Measurements from ENCODE around the gene WFS1.

DNA sequence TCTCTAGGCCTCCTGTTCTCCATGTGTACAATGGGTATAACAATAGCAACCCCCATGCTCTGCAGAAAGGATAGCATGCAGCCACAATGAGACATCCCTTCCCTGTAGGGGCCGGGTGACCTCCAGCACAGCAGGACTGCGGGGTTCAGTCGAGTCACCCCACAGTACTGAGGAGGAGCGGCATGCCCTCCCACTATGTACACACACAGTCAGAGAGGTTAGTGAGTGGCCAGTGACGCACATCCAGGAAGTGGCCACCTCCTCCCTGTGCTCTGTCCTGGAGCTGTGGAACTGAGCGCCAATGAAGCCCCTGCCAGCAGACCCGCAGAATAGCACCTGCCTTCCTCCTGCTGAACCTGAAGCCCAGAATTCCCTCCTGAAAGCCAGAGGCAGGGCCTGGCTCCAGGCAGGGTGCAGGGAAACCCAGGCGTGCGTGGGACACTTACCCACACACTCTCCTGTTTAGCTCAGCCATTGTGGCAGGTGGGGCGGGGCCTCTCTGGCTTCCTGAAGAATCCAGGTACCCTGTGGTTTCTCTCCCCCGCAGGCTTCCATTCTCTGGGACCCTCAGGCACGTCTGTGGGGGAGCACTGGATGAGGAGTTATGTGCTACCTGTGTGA is 50.0 kb downstream of the WFS1 start:
- TF ChIP-seq, protein P1, sequence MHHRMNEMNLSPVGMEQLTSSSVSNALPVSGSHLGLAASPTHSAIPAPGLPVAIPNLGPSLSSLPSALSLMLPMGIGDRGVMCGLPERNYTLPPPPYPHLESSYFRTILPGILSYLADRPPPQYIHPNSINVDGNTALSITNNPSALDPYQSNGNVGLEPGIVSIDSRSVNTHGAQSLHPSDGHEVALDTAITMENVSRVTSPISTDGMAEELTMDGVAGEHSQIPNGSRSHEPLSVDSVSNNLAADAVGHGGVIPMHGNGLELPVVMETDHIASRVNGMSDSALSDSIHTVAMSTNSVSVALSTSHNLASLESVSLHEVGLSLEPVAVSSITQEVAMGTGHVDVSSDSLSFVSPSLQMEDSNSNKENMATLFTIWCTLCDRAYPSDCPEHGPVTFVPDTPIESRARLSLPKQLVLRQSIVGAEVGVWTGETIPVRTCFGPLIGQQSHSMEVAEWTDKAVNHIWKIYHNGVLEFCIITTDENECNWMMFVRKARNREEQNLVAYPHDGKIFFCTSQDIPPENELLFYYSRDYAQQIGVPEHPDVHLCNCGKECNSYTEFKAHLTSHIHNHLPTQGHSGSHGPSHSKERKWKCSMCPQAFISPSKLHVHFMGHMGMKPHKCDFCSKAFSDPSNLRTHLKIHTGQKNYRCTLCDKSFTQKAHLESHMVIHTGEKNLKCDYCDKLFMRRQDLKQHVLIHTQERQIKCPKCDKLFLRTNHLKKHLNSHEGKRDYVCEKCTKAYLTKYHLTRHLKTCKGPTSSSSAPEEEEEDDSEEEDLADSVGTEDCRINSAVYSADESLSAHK (CRISPR knock-in tag; IDR thresholded peaks at IDR 0.05; ENCODE audit: borderline replicate concordance) = no peak
- TF ChIP-seq ZNF503 (CRISPR knock-in tag; IDR thresholded peaks at IDR 0.05) (no peak), PAWR (CRISPR knock-in tag; IDR thresholded peaks at IDR 0.05; ENCODE audit: borderline replicate concordance) (no peak), JUND (CRISPR knock-in tag; IDR thresholded peaks at IDR 0.05) (no peak)
- TF ChIP-seq, protein P2, sequence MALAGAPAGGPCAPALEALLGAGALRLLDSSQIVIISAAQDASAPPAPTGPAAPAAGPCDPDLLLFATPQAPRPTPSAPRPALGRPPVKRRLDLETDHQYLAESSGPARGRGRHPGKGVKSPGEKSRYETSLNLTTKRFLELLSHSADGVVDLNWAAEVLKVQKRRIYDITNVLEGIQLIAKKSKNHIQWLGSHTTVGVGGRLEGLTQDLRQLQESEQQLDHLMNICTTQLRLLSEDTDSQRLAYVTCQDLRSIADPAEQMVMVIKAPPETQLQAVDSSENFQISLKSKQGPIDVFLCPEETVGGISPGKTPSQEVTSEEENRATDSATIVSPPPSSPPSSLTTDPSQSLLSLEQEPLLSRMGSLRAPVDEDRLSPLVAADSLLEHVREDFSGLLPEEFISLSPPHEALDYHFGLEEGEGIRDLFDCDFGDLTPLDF (CRISPR knock-in tag; IDR thresholded peaks at IDR 0.05) = no peak
- TF ChIP-seq, protein P3, sequence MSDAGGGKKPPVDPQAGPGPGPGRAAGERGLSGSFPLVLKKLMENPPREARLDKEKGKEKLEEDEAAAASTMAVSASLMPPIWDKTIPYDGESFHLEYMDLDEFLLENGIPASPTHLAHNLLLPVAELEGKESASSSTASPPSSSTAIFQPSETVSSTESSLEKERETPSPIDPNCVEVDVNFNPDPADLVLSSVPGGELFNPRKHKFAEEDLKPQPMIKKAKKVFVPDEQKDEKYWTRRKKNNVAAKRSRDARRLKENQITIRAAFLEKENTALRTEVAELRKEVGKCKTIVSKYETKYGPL (CRISPR knock-in tag; IDR thresholded peaks at IDR 0.05) = no peak
